ENCODE measurements around the gene CPAMD8.

Gene CPAMD8

GRCh38 chr19:17048885-17049453, 22.4 kb upstream of the CPAMD8 start:
- H3K27me3 ChIP-seq = no peaks in the 10 kb centered on the region
- H3K4me1 ChIP-seq = no peaks in the 10 kb centered on the region
- peaks cover 34% of the 10 kb centered on the region for H3K36me3 ChIP-seq
- DNase-seq = no peak
- H3K9me3 ChIP-seq = no peaks in the 10 kb centered on the region
- no peak for TF ChIP-seq CTCF (IDR thresholded peaks at IDR 0.05; ENCODE audit: low read depth, low read length)
- H3K4me3 ChIP-seq (ENCODE audit: low read depth, low read length) = no peak overlapping the region

- no peaks in the 10 kb centered on the region for H3K4me1 ChIP-seq
- no peak for DNase-seq
- TF ChIP-seq CTCF (IDR thresholded peaks at IDR 0.05; ENCODE audit: low read depth, low read length) = no peak
Measured at GRCh38 chr19:17045907-17046502, 19.4 kb upstream of the CPAMD8 start.

GRCh38 chr19:17043744-17044143, 17.1 kb upstream of the CPAMD8 start:
- no peak for TF ChIP-seq CTCF (IDR thresholded peaks at IDR 0.05; ENCODE audit: low read depth, low read length)
- Histone ChIP-seq H3K36me3 (no peaks in the 10 kb centered on the region), H3K4me3 (ENCODE audit: low read depth, low read length) (no peak overlapping the region), H3K27me3 (peaks cover 3% of the 10 kb centered on the region; the same call in 1 of the 2 replicates), H3K9me3 (no peaks in the 10 kb centered on the region), H3K4me1 (no peaks in the 10 kb centered on the region)
- no peak for DNase-seq

More at GRCh38 chr19:17045907-17046502, 19.4 kb upstream of the CPAMD8 start:
- no peak overlapping the region for H3K4me3 ChIP-seq (ENCODE audit: low read depth, low read length)
- peaks cover 3% of the 10 kb centered on the region; the same call in 1 of the 2 replicates for H3K27me3 ChIP-seq
- peaks cover 17% of the 10 kb centered on the region for H3K36me3 ChIP-seq
- no peaks in the 10 kb centered on the region for H3K9me3 ChIP-seq

- DNase-seq = no peak
- H3K4me1 ChIP-seq = no peaks in the 10 kb centered on the region
- no peak for TF ChIP-seq CTCF (IDR thresholded peaks at IDR 0.05; ENCODE audit: low read depth, low read length)
- H3K9me3 ChIP-seq = no peaks in the 10 kb centered on the region
- no peak overlapping the region for H3K4me3 ChIP-seq (ENCODE audit: low read depth, low read length)
- no peaks in the 10 kb centered on the region for H3K36me3 ChIP-seq
- peaks cover 3% of the 10 kb centered on the region; the same call in 1 of the 2 replicates for H3K27me3 ChIP-seq
Measured at GRCh38 chr19:17041976-17042375, 15.4 kb upstream of the CPAMD8 start.

GRCh38 chr19:17037966-17038500, 11.4 kb upstream of the CPAMD8 start:
- H3K4me1 ChIP-seq = no peaks in the 10 kb centered on the region
- no peak overlapping the region for H3K4me3 ChIP-seq (ENCODE audit: low read depth, low read length)
- H3K9me3 ChIP-seq = no peaks in the 10 kb centered on the region
- DNase-seq = no peak
- peaks cover 3% of the 10 kb centered on the region; the same call in 1 of the 2 replicates for H3K27me3 ChIP-seq
- no peak for TF ChIP-seq CTCF (IDR thresholded peaks at IDR 0.05; ENCODE audit: low read depth, low read length)
- no peaks in the 10 kb centered on the region for H3K36me3 ChIP-seq

- Histone ChIP-seq H3K4me1 (no peaks in the 10 kb centered on the region), H3K27me3 (no peaks in the 10 kb centered on the region; the same call in 1 of the 2 replicates), H3K4me3 (ENCODE audit: low read depth, low read length) (no peak overlapping the region), H3K36me3 (no peaks in the 10 kb centered on the region), H3K9me3 (no peaks in the 10 kb centered on the region)
- no peak for TF ChIP-seq CTCF (IDR thresholded peaks at IDR 0.05; ENCODE audit: low read depth, low read length)
- DNase-seq = no peak
Measured at GRCh38 chr19:17037184-17037583, 10.6 kb upstream of the CPAMD8 start.
